H1 (cell line): Measurements from ENCODE around the gene NPR1. TPM values are rescaled to one million over a fixed set of nuclear protein-coding genes. Genes with fewer than 3 reads are reported as not detected.

Source experiments
- CTCF ChIA-PET: fragments of 300-600 bp; sonication (Branson Sonifier 250); formaldehyde crosslinking; loops from one replicate; lab custom pipeline; 2021; ENCODE audit not compliant: partially characterized antibody; lab: Charles Lee
- POLR2A ChIA-PET: fragments of 300-600 bp; sonication (Branson Sonifier 250); formaldehyde crosslinking; loops from one replicate; lab custom pipeline; 2021; ENCODE audit warnings: inconsistent platforms; ENCODE audit not compliant: partially characterized antibody; lab: Charles Lee
- DNase-seq, 2 experiments: peaks; one replicate each; pipeline versions ENCODE4 v3.0.0 to v3.0.0-alpha.2; 2010 to 2022; ENCODE audit warnings: low spot score in 2 of 2, low read depth in 1 of 2, mixed read lengths in 1 of 2
- FAIRE-seq: peaks from 2 replicates; lab custom pipeline; 2011; peaks lifted over from hg19 to GRCh38; lab: Jason Lieb, UNC
- H2AFZ ChIP-seq: 2 replicates; pipeline ENCODE4 v1.8.1; 2012; ENCODE audit warnings: low read length, inconsistent platforms
- H2AK5ac ChIP-seq: 2 replicates; pipeline ENCODE4 v1.6.1; 2013; ENCODE audit warnings: low read depth, low read length
- H2BK120ac ChIP-seq: replicated peaks from 2 replicates; pipeline ENCODE3; 2013; ENCODE audit warnings: low read depth, low read length, inconsistent platforms
- H2BK12ac ChIP-seq: 2 replicates; pipeline ENCODE4 v1.6.1; 2013; ENCODE audit warnings: low read depth, low read length
- H2BK15ac ChIP-seq: 2 replicates; pipeline ENCODE4 v1.6.1; 2013; ENCODE audit warnings: low read length
- H2BK20ac ChIP-seq: 2 replicates; pipeline ENCODE4 v1.6.1; 2013; ENCODE audit warnings: low read length
- H2BK5ac ChIP-seq: 2 replicates; pipeline ENCODE4 v1.6.1; 2013; ENCODE audit warnings: low read depth, low read length
- H3K14ac ChIP-seq: 2 replicates; pipeline ENCODE4 v1.6.1; 2013; ENCODE audit warnings: inconsistent platforms; ENCODE audit not compliant: insufficient read length
- H3K18ac ChIP-seq: 2 replicates; pipeline ENCODE4 v1.6.1; 2013; ENCODE audit warnings: low read length; ENCODE audit errors: extremely low read depth
- H3K23ac ChIP-seq: 2 replicates; pipeline ENCODE4 v1.6.1; 2013; ENCODE audit warnings: inconsistent platforms; ENCODE audit not compliant: insufficient read length
- H3K23me2 ChIP-seq: 2 replicates; pipeline ENCODE4 v1.6.1; 2013; ENCODE audit warnings: low read depth, low read length
- H3K27ac ChIP-seq: 2 replicates; pipeline ENCODE4 v1.6.1; 2011; ENCODE audit warnings: low read depth, low read length, inconsistent platforms
- H3K27me3 ChIP-seq, 4 experiments: replicated peaks in 1 of 4; 1 replicate in 1 of 4; 2 replicates in 3 of 4; pipeline versions ENCODE4 v1.6.1 to v1.8.1; 2011 to 2013; ENCODE audit warnings: low read length in 3 of 4, mild to moderate bottlenecking in 3 of 4, inconsistent platforms in 2 of 4, mixed read lengths in 2 of 4, moderate library complexity in 1 of 4; ENCODE audit not compliant: control insufficient read depth in 3 of 4, insufficient read depth in 3 of 4; ENCODE audit errors: extremely low read depth in 1 of 4
- H3K36me3 ChIP-seq, 4 experiments: 2 replicates each; pipeline versions ENCODE4 v1.6.1 to v1.8.1; 2011 to 2013; ENCODE audit warnings: mild to moderate bottlenecking in 4 of 4, low read length in 3 of 4, moderate library complexity in 2 of 4, control low read depth in 1 of 4, inconsistent platforms in 1 of 4; ENCODE audit not compliant: insufficient read depth in 4 of 4, control insufficient read depth in 2 of 4
- H3K4ac ChIP-seq: replicated peaks from 2 replicates; pipeline ENCODE3; 2013; ENCODE audit warnings: low read length, low read depth, mixed read lengths, inconsistent platforms; ENCODE audit not compliant: insufficient read length
- H3K4me1 ChIP-seq, 4 experiments: replicated peaks in 1 of 4; 1 replicate in 1 of 4; 2 replicates in 3 of 4; pipeline versions ENCODE4 v1.6.1 to v1.8.1; 2011 to 2013; ENCODE audit warnings: low read length in 3 of 4, inconsistent platforms in 2 of 4, mixed read lengths in 1 of 4; ENCODE audit not compliant: insufficient read depth in 4 of 4, control insufficient read depth in 3 of 4
- H3K4me2 ChIP-seq, 2 experiments: 2 replicates each; pipeline versions ENCODE4 v1.6.1 to v1.8.1; 2011 to 2013; ENCODE audit warnings: low read depth in 2 of 2, low read length in 2 of 2, control low read depth in 1 of 2, inconsistent platforms in 1 of 2, mild to moderate bottlenecking in 1 of 2; ENCODE audit not compliant: insufficient read depth in 1 of 2
- H3K4me3 ChIP-seq, 4 experiments: fragments of 200-600, 300-600 bp in 1 of 4; sonication (generic), shearing (Covaris generic), sonication (Bioruptor Twin) in 1 of 4; 2 replicates each; pipeline versions ENCODE4 v1.5.1 to v1.8.1; 2011 to 2016; ENCODE audit warnings: low read length in 4 of 4, low read depth in 3 of 4, control low read depth in 2 of 4, inconsistent platforms in 2 of 4, mild to moderate bottlenecking in 2 of 4, mixed read lengths in 1 of 4, moderate library complexity in 1 of 4; ENCODE audit not compliant: insufficient read depth in 2 of 4; ENCODE audit errors: extremely low read depth in 1 of 4
- H3K56ac ChIP-seq: replicated peaks from 2 replicates; pipeline ENCODE3; 2013; ENCODE audit warnings: low read depth, mild to moderate bottlenecking, mixed read lengths, low read length, inconsistent platforms; ENCODE audit not compliant: insufficient read length
- H3K79me1 ChIP-seq: 2 replicates; pipeline ENCODE4 v1.6.1; 2013; ENCODE audit warnings: low read depth, low read length, control low read depth
- H3K79me2 ChIP-seq, 2 experiments: 2 replicates each; pipeline versions ENCODE4 v1.6.1 to v1.8.1; 2012 to 2013; ENCODE audit warnings: low read length in 2 of 2, mild to moderate bottlenecking in 2 of 2, inconsistent platforms in 1 of 2; ENCODE audit not compliant: insufficient read depth in 2 of 2, control insufficient read depth in 1 of 2
- H3K9ac ChIP-seq, 4 experiments: replicated peaks in 1 of 4; 1 replicate in 1 of 4; 2 replicates in 3 of 4; pipeline versions ENCODE4 v1.6.1 to v1.8.1; 2011 to 2013; ENCODE audit warnings: low read depth in 3 of 4, low read length in 3 of 4, control low read depth in 2 of 4, mild to moderate bottlenecking in 2 of 4, moderate library complexity in 2 of 4, inconsistent platforms in 1 of 4; ENCODE audit errors: extremely low read depth in 1 of 4
- H3K9me3 ChIP-seq, 2 experiments: 2 replicates each; pipeline versions ENCODE4 v1.6.1 to v1.8.1; 2012 to 2013; ENCODE audit warnings: mild to moderate bottlenecking in 2 of 2, moderate library complexity in 2 of 2, control low read depth in 1 of 2, inconsistent platforms in 1 of 2, low read depth in 1 of 2, low read length in 1 of 2, mixed read lengths in 1 of 2; ENCODE audit not compliant: insufficient read depth in 2 of 2
- H4K20me1 ChIP-seq, 2 experiments: replicated peaks in 1 of 2; 2 replicates each; pipeline versions ENCODE3 to v1.8.1; 2011 to 2013; ENCODE audit warnings: inconsistent platforms in 2 of 2, low read length in 2 of 2, mild to moderate bottlenecking in 1 of 2; ENCODE audit not compliant: insufficient read depth in 2 of 2, control insufficient read depth in 1 of 2
- H4K5ac ChIP-seq: 2 replicates; pipeline ENCODE4 v1.6.1; 2013; ENCODE audit warnings: low read length, low read depth, mixed read lengths, inconsistent platforms; ENCODE audit not compliant: insufficient read length
- H4K8ac ChIP-seq: 2 replicates; pipeline ENCODE4 v1.8.0; 2013; ENCODE audit warnings: mild to moderate bottlenecking, moderate library complexity, low read length, inconsistent platforms; ENCODE audit not compliant: insufficient read depth; ENCODE audit errors: extremely low read depth
- H4K91ac ChIP-seq: replicated peaks from 2 replicates; pipeline ENCODE3; 2013; ENCODE audit warnings: low read length, mixed read lengths, inconsistent platforms; ENCODE audit not compliant: insufficient read length
- CEBPB ChIP-seq: IDR thresholded peaks from 2 replicates; pipeline ENCODE4 v1.6.1; 2012; ENCODE audit warnings: low read depth, low read length
- HDAC2 ChIP-seq, 2 experiments: fragments of 300-600 bp in 1 of 2; sonication (generic) in 1 of 2; IDR thresholded peaks; 2 replicates each; pipeline ENCODE4 v1.6.1; 2011 to 2012; ENCODE audit warnings: low read depth in 2 of 2, low read length in 2 of 2, mild to moderate bottlenecking in 2 of 2, moderate library complexity in 2 of 2, borderline replicate concordance in 1 of 2, inconsistent platforms in 1 of 2
- KDM4A ChIP-seq: IDR thresholded peaks from one replicate; pipeline ENCODE4 v1.7.1; 2012; ENCODE audit warnings: low read depth, mild to moderate bottlenecking, moderate library complexity, low read length, inconsistent platforms; ENCODE audit not compliant: severe bottlenecking
- NANOG ChIP-seq: IDR thresholded peaks from 2 replicates; pipeline ENCODE4 v1.6.1; 2011; ENCODE audit warnings: low read length, low read depth, mild to moderate bottlenecking, inconsistent platforms; ENCODE audit not compliant: insufficient read depth, poor library complexity, severe bottlenecking
- SIN3A ChIP-seq, 2 experiments: IDR thresholded peaks in 1 of 2; conservative IDR thresholded peaks in 1 of 2; 2 replicates each; pipeline ENCODE4 v1.6.1; 2011 to 2012; ENCODE audit warnings: low read length in 2 of 2, improper control_type of control experiment in 1 of 2, low read depth in 1 of 2, mild to moderate bottlenecking in 1 of 2
- SIX5 ChIP-seq: IDR thresholded peaks from 2 replicates; pipeline ENCODE4 v1.6.1; 2011; ENCODE audit warnings: mild to moderate bottlenecking, low read depth, low read length
- SP4 ChIP-seq: IDR thresholded peaks from 2 replicates; pipeline ENCODE4 v1.6.1; 2012; ENCODE audit warnings: low read length, inconsistent platforms
- WGBS, 2 experiments: shearing (Covaris generic) in 1 of 2; methylation state at CpG; one replicate each; pipeline versions ENCODE4 v1.1.6 to v1.1.7; 2013 to 2015; ENCODE audit warnings: low lambda C conversion rate in 2 of 2, mixed read lengths in 2 of 2, inconsistent platforms in 1 of 2, low coverage in 1 of 2, missing lambda C conversion rate in 1 of 2; ENCODE audit not compliant: insufficient replicate concordance in 2 of 2, insufficient coverage in 1 of 2, insufficient read length in 1 of 2; ENCODE audit errors: extremely low coverage in 1 of 2, missing lambda C conversion rate in 1 of 2; 5-methylcytosine and 5-hydroxymethylcytosine counted together
- polyA plus RNA-seq, 7 experiments: library from polyadenylated mRNA; depleted of rRNA in 3 of 7; stranded (reverse) in 5 of 7; unstranded in 2 of 7; fragments of >200 nt in 5 of 7; fragments of 200-250 nt in 2 of 7; gene quantifications; 1 replicate in 5 of 7; 2 replicates in 1 of 7; 4 replicates in 1 of 7; pipeline versions ENCODE4 v1.2.1 to v1.2.3, GENCODE V29; 2011 to 2013; ENCODE audit warnings: missing spikeins in 2 of 7, mixed read lengths in 2 of 7
- total RNA-seq: library from RNA; stranded (reverse); fragmentation: NEBNext Ultra II Directional; extraction: Animal tissue kit (Norgen Biotek cat#: 25700); gene quantifications from 2 replicates; pipeline ENCODE4 v1.2.1, GENCODE V29; 2021
- TF ChIP-seq, protein P1 (sequence below): IDR thresholded peaks from 2 replicates; pipeline ENCODE4 v1.6.1; 2011; ENCODE audit warnings: low read depth, mild to moderate bottlenecking, low read length; ENCODE audit not compliant: insufficient read depth

NPR1 gene
- total and polyA plus RNA-seq, 2 of the 8 experiments (the other 6 are each of a cell fraction or from before 2014, with no cell fraction given), result 11.7 to 13.2 TPM

DNA sequence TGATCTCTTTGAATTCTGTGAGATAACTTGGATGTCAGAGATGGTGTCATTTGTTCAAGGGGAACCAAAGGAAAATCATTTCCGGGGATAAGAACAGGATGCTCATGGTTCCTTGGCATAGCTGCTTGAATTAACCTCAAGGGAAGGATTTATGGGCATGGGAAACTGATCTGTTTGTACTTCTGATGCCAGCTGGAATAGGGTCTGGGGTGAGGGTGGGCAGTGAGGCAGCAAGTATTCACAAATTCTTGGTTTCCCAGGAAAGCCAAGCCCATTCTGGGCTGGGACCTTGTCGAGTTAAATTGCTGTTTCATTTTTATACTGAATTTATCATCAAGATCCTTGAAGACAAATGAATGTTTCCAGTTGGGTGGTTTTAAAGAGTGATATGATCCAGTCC is 63.5 kb downstream of the NPR1 start:
- Histone ChIP-seq H4K91ac (no peak overlapping the region), H3K79me2 (peaks cover 0 to 11% of the 10 kb centered on the region in 2 experiments; a peak in 2 of 4 replicates), H2BK20ac (no peak overlapping the region), H3K18ac (no peak overlapping the region), H3K4me2 (no peak overlapping the region), H3K27ac (no peak overlapping the region), H3K27me3 (peaks cover 0 to 2% (median 0%) of the 10 kb centered on the region in 4 experiments; a peak in 1 of 7 replicates), H3K4me1 (peaks cover 6 to 40% (median 16%) of the 10 kb centered on the region in 4 experiments; a peak in 6 of 7 replicates)
- CTCF ChIA-PET, result interaction anchor here (1.3 to 2.8 kb wide), 2 partner anchors 10 to 13 kb away, joined by 3 to 9 read pairs; no protein-coding TSS in a partner anchor
- TF ChIP-seq SIX5 (no peak), SP4 (no peak), KDM4A (no peak), SIN3A (conservative IDR thresholded peaks at IDR 0.05 in 1 of 2, IDR thresholded peaks at IDR 0.05 in 1 of 2; ENCODE audit: low read depth in 1 of 2, low read length in 2 of 2) (no peak), HDAC2 (IDR thresholded peaks at IDR 0.05; ENCODE audit: borderline replicate concordance in 1 of 2, low read depth in 2 of 2, low read length in 2 of 2) (no peak), CEBPB (no peak), NANOG (no peak)
- TF ChIP-seq, protein P1, sequence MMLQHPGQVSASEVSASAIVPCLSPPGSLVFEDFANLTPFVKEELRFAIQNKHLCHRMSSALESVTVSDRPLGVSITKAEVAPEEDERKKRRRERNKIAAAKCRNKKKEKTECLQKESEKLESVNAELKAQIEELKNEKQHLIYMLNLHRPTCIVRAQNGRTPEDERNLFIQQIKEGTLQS, result no peak
- TF ChIP-seq, all 59 proteins: peak for 0
- no peak overlapping the region for H2BK12ac ChIP-seq
- H4K8ac ChIP-seq, result no peak overlapping the region
- H2AK5ac ChIP-seq, result no peak overlapping the region
- no peak overlapping the region for H3K56ac ChIP-seq
- no peak overlapping the region for H3K14ac ChIP-seq
- H3K9ac ChIP-seq, result no peak overlapping the region
- peaks cover 9 to 38% (median 26%) of the 10 kb centered on the region in 4 experiments for H3K36me3 ChIP-seq
- no peaks in the 10 kb centered on the region for H3K79me1 ChIP-seq
- no peak overlapping the region for H3K4me3 ChIP-seq
- 93% methylated on average over 2 of the region's 2 CpGs; no CpG with 5 or more reads in 1 of the 2 experiments for WGBS, 2 experiments
- DNase-seq, result no peak
- H2BK15ac ChIP-seq, result no peak overlapping the region
- no peak overlapping the region for H2BK120ac ChIP-seq
- H3K23me2 ChIP-seq, result no peaks in the 10 kb centered on the region; the same call in 1 of the 2 replicates
- no peak overlapping the region for H3K4ac ChIP-seq
- no peak overlapping the region for H2AFZ ChIP-seq
- no peaks in the 10 kb centered on the region for H4K20me1 ChIP-seq
- no peak for FAIRE-seq
- H2BK5ac ChIP-seq, result no peak overlapping the region
- H3K9me3 ChIP-seq, result no peaks in the 10 kb centered on the region
- POLR2A ChIA-PET, result interaction anchor here (1.0 to 5.2 kb wide), 4 partner anchors 10 to 42 kb away, joined by 3 to 60 read pairs (median 4); partner anchors contain the start of gene INTS3
- no peak overlapping the region for H3K23ac ChIP-seq
- H4K5ac ChIP-seq, result no peak overlapping the region
